Loucy (cell line): Measurements from ENCODE around the gene ZMYND15.

Experiments used
- H2AFZ ChIP-seq: fragments of 200-600 bp; sonication (generic); 2 replicates; pipeline ENCODE4 v1.6.0; 2016; ENCODE audit warnings: antibody characterized with exemption, mild to moderate bottlenecking, low read length, moderate library complexity
- H3F3A ChIP-seq: fragments of 200-600 bp; 2 replicates; pipeline ENCODE4 v1.6.0; 2016; ENCODE audit warnings: antibody characterized with exemption, low read depth, mild to moderate bottlenecking
- H3K27me3 ChIP-seq: fragments of 200-600 bp; sonication (generic); 2 replicates; pipeline ENCODE4 v1.6.1; 2014; ENCODE audit warnings: low read length, mild to moderate bottlenecking; ENCODE audit not compliant: insufficient read depth, poor library complexity, severe bottlenecking
- H3K36me3 ChIP-seq: fragments of 200-600 bp; sonication (generic); 2 replicates; pipeline ENCODE4 v1.6.1; 2016; ENCODE audit warnings: low read length; ENCODE audit not compliant: insufficient read depth
- H3K4me1 ChIP-seq: fragments of 200-600 bp; sonication (generic); 2 replicates; pipeline ENCODE4 v1.5.1; 2014; ENCODE audit warnings: low read length, mild to moderate bottlenecking; ENCODE audit not compliant: insufficient read depth, poor library complexity, severe bottlenecking
- H3K4me2 ChIP-seq: fragments of 200-600 bp; sonication (generic); 2 replicates; pipeline ENCODE4 v1.6.0; 2014; ENCODE audit warnings: antibody characterized with exemption, low read length, low read depth, mild to moderate bottlenecking; ENCODE audit not compliant: poor library complexity, severe bottlenecking
- H3K4me3 ChIP-seq: fragments of 200-600 bp; sonication (generic); 2 replicates; pipeline ENCODE4 v1.5.1; 2014; ENCODE audit warnings: low read length, mild to moderate bottlenecking, mixed read lengths; ENCODE audit not compliant: poor library complexity, severe bottlenecking
- H3K79me2 ChIP-seq: fragments of 200-600 bp; sonication (generic); 2 replicates; pipeline ENCODE4 v1.6.1; 2014; ENCODE audit warnings: low read length; ENCODE audit not compliant: insufficient read depth
- H3K9ac ChIP-seq: fragments of 200-600 bp; sonication (generic); 2 replicates; pipeline ENCODE4 v1.6.0; 2014; ENCODE audit warnings: mild to moderate bottlenecking, low read depth, low read length, moderate library complexity; ENCODE audit not compliant: poor library complexity, severe bottlenecking
- H3K9me2 ChIP-seq: fragments of 200-600 bp; sonication (generic); replicated peaks from 2 replicates; pipeline ENCODE4 v1.6.1; 2016; ENCODE audit warnings: low read depth, low read length, mixed read lengths
- H3K9me3 ChIP-seq: fragments of 200-600 bp; sonication (generic); 2 replicates; pipeline ENCODE4 v1.6.1; 2014; ENCODE audit warnings: mild to moderate bottlenecking, antibody characterized with exemption, low read length, low read depth; ENCODE audit not compliant: insufficient read depth
- H4K20me1 ChIP-seq: fragments of 200-600 bp; sonication (generic); 2 replicates; pipeline ENCODE4 v1.6.0; 2014; ENCODE audit warnings: antibody characterized with exemption, low read length, mild to moderate bottlenecking; ENCODE audit not compliant: insufficient read depth, poor library complexity, severe bottlenecking
- CTCF ChIP-seq: fragments of 200-600 bp; sonication (generic); conservative IDR thresholded peaks from 2 replicates; pipeline ENCODE4 v1.5.1; 2014; ENCODE audit warnings: mild to moderate bottlenecking, antibody characterized with exemption, low read length
- EZH2phosphoT487 ChIP-seq: fragments of 200-600 bp; IDR thresholded peaks from 2 replicates; pipeline ENCODE4 v1.6.1; 2018; ENCODE audit warnings: antibody characterized with exemption, mild to moderate bottlenecking, moderate library complexity, borderline replicate concordance

ZMYND15 gene

GRCh38 chr17:4777969-4778760 lies 38.5 kb downstream of the ZMYND15 start:
- H2AFZ ChIP-seq: no peak overlapping the region
- H3K4me1 ChIP-seq: no peaks in the 10 kb centered on the region
- H3F3A ChIP-seq: no peaks in the 10 kb centered on the region
- H3K9ac ChIP-seq: no peak overlapping the region
- H3K4me2 ChIP-seq: no peak overlapping the region
- H3K9me2 ChIP-seq: no peaks in the 10 kb centered on the region
- H3K4me3 ChIP-seq: no peak overlapping the region
- no peaks in the 10 kb centered on the region for H3K36me3 ChIP-seq
- no peaks in the 10 kb centered on the region for H3K27me3 ChIP-seq
- TF ChIP-seq CTCF (no peak), EZH2phosphoT487 (no peak)
- no peaks in the 10 kb centered on the region for H4K20me1 ChIP-seq
- no peaks in the 10 kb centered on the region for H3K79me2 ChIP-seq
- no peaks in the 10 kb centered on the region for H3K9me3 ChIP-seq

- H4K20me1 ChIP-seq: no peaks in the 10 kb centered on the region
- no peak overlapping the region for H3K4me2 ChIP-seq
- no peaks in the 10 kb centered on the region for H3K27me3 ChIP-seq
- no peaks in the 10 kb centered on the region for H3F3A ChIP-seq
- H3K79me2 ChIP-seq: no peaks in the 10 kb centered on the region
- no peaks in the 10 kb centered on the region for H3K36me3 ChIP-seq
- H3K4me1 ChIP-seq: no peaks in the 10 kb centered on the region
- H2AFZ ChIP-seq: no peak overlapping the region
- no peak overlapping the region for H3K9ac ChIP-seq
- no peak overlapping the region for H3K4me3 ChIP-seq
- H3K9me2 ChIP-seq: no peaks in the 10 kb centered on the region
- H3K9me3 ChIP-seq: no peaks in the 10 kb centered on the region
- TF ChIP-seq EZH2phosphoT487 (no peak), CTCF (no peak)
Measured at GRCh38 chr17:4780325-4780955, 40.8 kb downstream of the ZMYND15 start.

GRCh38 chr17:4782652-4783051 lies 43.0 kb downstream of the ZMYND15 start:
- TF ChIP-seq EZH2phosphoT487 (no peak), CTCF (no peak)
- Histone ChIP-seq H3K79me2 (no peaks in the 10 kb centered on the region), H4K20me1 (no peaks in the 10 kb centered on the region), H3K9me2 (no peaks in the 10 kb centered on the region), H3K27me3 (no peaks in the 10 kb centered on the region), H3K9me3 (no peaks in the 10 kb centered on the region), H3F3A (no peaks in the 10 kb centered on the region), H3K36me3 (no peaks in the 10 kb centered on the region), H3K4me1 (no peaks in the 10 kb centered on the region), H3K4me2 (no peak overlapping the region), H2AFZ (no peak overlapping the region), H3K4me3 (no peak overlapping the region), H3K9ac (no peak overlapping the region)
